Gastrocnemius medialis (tissue), 4 donors: ENCODE results near the gene TMEM43. TPM values are rescaled to one million over a fixed set of nuclear protein-coding genes. Genes with fewer than 3 reads are reported as not detected.
A peak's percentile ranks its signal among the peaks of the same experiment; 100 is the strongest.

Experiments used
- ATAC-seq, 2 donors: fragments of 150-250 bp; one replicate each; pipeline ENCODE4 v1.9.1; 2016
- DNase-seq, 2 donors: peaks; one replicate each; pipeline ENCODE4 v3.0.0-alpha.2; 2019
- H3K27ac ChIP-seq, 4 donors: fragments of 200-600 bp; sonication (generic); 1 replicate in 1 of 4; 2 replicates in 3 of 4; pipeline ENCODE4 v1.5.1; 2016 to 2018; ENCODE audit warnings: mild to moderate bottlenecking in 2 of 4, moderate library complexity in 1 of 4
- H3K27me3 ChIP-seq, 3 donors: fragments of 200-600 bp; sonication (generic) in 2 of 3; 1 replicate in 1 of 3; 2 replicates in 2 of 3; pipeline versions ENCODE4 v1.5.1 to v1.6.0; 2016 to 2019; ENCODE audit warnings: mild to moderate bottlenecking in 1 of 3, moderate library complexity in 1 of 3
- H3K36me3 ChIP-seq, 2 donors: fragments of 200-600 bp; sonication (generic) in 1 of 2; one replicate each; pipeline ENCODE4 v1.5.1; 2017 to 2018
- H3K4me1 ChIP-seq, 2 donors: fragments of 200-600 bp; sonication (generic) in 1 of 2; one replicate each; pipeline ENCODE4 v1.5.1; 2016 to 2017; ENCODE audit warnings: mild to moderate bottlenecking in 2 of 2
- H3K4me3 ChIP-seq, 4 donors: fragments of 200-600 bp; sonication (generic) in 3 of 4; 1 replicate in 1 of 4; 2 replicates in 3 of 4; pipeline ENCODE4 v1.5.1; 2016 to 2019; ENCODE audit warnings: mild to moderate bottlenecking in 2 of 4
- H3K9me3 ChIP-seq, 3 donors: fragments of 200-600 bp; sonication (generic) in 2 of 3; 1 replicate in 1 of 3; 2 replicates in 2 of 3; pipeline ENCODE4 v1.5.1; 2016 to 2019
- CTCF ChIP-seq, 5 experiments: fragments of 450-650 bp in 3 of 5; fragments of 200-600 bp in 2 of 5; sonication (generic) in 2 of 5; IDR thresholded peaks in 4 of 5; conservative IDR thresholded peaks in 1 of 5; 1 replicate in 4 of 5; 2 replicates in 1 of 5; pipeline ENCODE4 v1.5.1; 2016 to 2019; ENCODE audit warnings: antibody characterized with exemption in 5 of 5, mild to moderate bottlenecking in 3 of 5, moderate library complexity in 3 of 5
- POLR2A ChIP-seq, 2 donors: fragments of 450-650 bp; IDR thresholded peaks; one replicate each; pipeline ENCODE4 v1.6.1; 2017; ENCODE audit warnings: antibody characterized with exemption in 2 of 2, mild to moderate bottlenecking in 2 of 2, moderate library complexity in 2 of 2
- in situ Hi-C, 4 donors: fragments of 200-750 bp; cut with MboI; loops; one replicate each; pipeline versions ENCODE4 v1.15.0 to v1.8.0; 2017; ENCODE audit warnings: low sequenced_read_pairs in 4 of 4
- intact Hi-C: fragments of 100-400 bp; cut with DNase I; formaldehyde crosslinking; loops from one replicate; pipeline ENCODE4 v1.15.1; 2023; ENCODE audit warnings: low total_unique reads
- total RNA-seq, 4 donors: library from RNA; depleted of rRNA; stranded (reverse); fragments of >200 nt; gene quantifications; one replicate each; pipeline versions ENCODE4 v1.1.0 to v1.2.3, GENCODE V29; 2016

Gene TMEM43
- total RNA-seq, 4 donors from 2014 or later: 68.2 to 128 (median 78.6) TPM

- in situ Hi-C loops: loop anchor here in 1 of 4 donors (25.0 kb wide), 1 partner anchor 924 kb away; the partner anchor contains the start of gene MRPS25
- TF ChIP-seq CTCF (IDR thresholded peaks at IDR 0.05 in 4 of 5, conservative IDR thresholded peaks at IDR 0.05 in 1 of 5) (no peak), POLR2A (IDR thresholded peaks at IDR 0.05) (no peak)
- DNase-seq (peak in 1 of 2 donors; percentile 60), ATAC-seq (no peak)
- Histone ChIP-seq H3K27me3 (no peaks in the 10 kb centered on the region), H3K27ac (peak overlapping the region; percentile 89 to 97 (median 93)), H3K4me1 (peaks cover 19 to 40% of the 10 kb centered on the region in 2 donors), H3K4me3 (no peak overlapping the region), H3K9me3 (no peaks in the 10 kb centered on the region), H3K36me3 (peaks cover 0 to 84% of the 10 kb centered on the region in 2 donors)
- intact Hi-C loops: no loop called here
Observed at GRCh38 chr3:14138109-14138877, 13.4 kb downstream of the TMEM43 start.

GRCh38 chr3:14138878-14139655 is 14.2 kb downstream of the TMEM43 start:
- in situ Hi-C loops (loop anchor here in 1 of 4 donors (25.0 kb wide), 1 partner anchor 923 kb away; the partner anchor contains the start of gene MRPS25), intact Hi-C loops (no loop called here)
- peaks cover 0 to 76% of the 10 kb centered on the region in 2 donors for H3K36me3 ChIP-seq
- no peaks in the 10 kb centered on the region for H3K27me3 ChIP-seq
- no peak for ATAC-seq
- peak overlapping the region in 3 of 4 donors; percentile 13 to 97 (median 90) for H3K27ac ChIP-seq
- no peak for DNase-seq
- H3K4me1 ChIP-seq: peaks cover 26 to 47% of the 10 kb centered on the region in 2 donors
- no peak overlapping the region for H3K4me3 ChIP-seq
- TF ChIP-seq POLR2A (IDR thresholded peaks at IDR 0.05) (no peak), CTCF (IDR thresholded peaks at IDR 0.05 in 4 of 5, conservative IDR thresholded peaks at IDR 0.05 in 1 of 5) (no peak)
- H3K9me3 ChIP-seq: no peaks in the 10 kb centered on the region

- no peak for TF ChIP-seq POLR2A (IDR thresholded peaks at IDR 0.05)
- TF ChIP-seq CTCF (IDR thresholded peaks at IDR 0.05 in 4 of 5, conservative IDR thresholded peaks at IDR 0.05 in 1 of 5): no peak
- DNase-seq (no peak), ATAC-seq (no peak)
- in situ Hi-C loops: loop anchor here in 1 of 4 donors (25.0 kb wide), 1 partner anchor 923 kb away; the partner anchor contains the start of gene MRPS25
- H3K9me3 ChIP-seq: no peaks in the 10 kb centered on the region
- H3K4me3 ChIP-seq: no peak overlapping the region
- no peaks in the 10 kb centered on the region for H3K27me3 ChIP-seq
- intact Hi-C loops: no loop called here
- peak overlapping the region in 2 of 4 donors; percentile 83 to 97 for H3K27ac ChIP-seq
- H3K4me1 ChIP-seq: peaks cover 33 to 54% of the 10 kb centered on the region in 2 donors
- H3K36me3 ChIP-seq: peaks cover 0 to 69% of the 10 kb centered on the region in 2 donors
Observed at GRCh38 chr3:14139771-14140170, 14.9 kb downstream of the TMEM43 start.

GRCh38 chr3:14140668-14141067 is 15.8 kb downstream of the TMEM43 start:
- peaks cover 0 to 60% of the 10 kb centered on the region in 2 donors for H3K36me3 ChIP-seq
- DNase-seq: no peak
- no peak overlapping the region for H3K4me3 ChIP-seq
- intact Hi-C loops (no loop called here), in situ Hi-C loops (loop anchor here in 1 of 4 donors (25.0 kb wide), 1 partner anchor 922 kb away; the partner anchor contains the start of gene MRPS25)
- no peaks in the 10 kb centered on the region for H3K27me3 ChIP-seq
- peak overlapping the region in 2 of 4 donors; percentile 83 to 97 for H3K27ac ChIP-seq
- H3K9me3 ChIP-seq: no peaks in the 10 kb centered on the region
- no peak for ATAC-seq
- TF ChIP-seq CTCF (IDR thresholded peaks at IDR 0.05 in 4 of 5, conservative IDR thresholded peaks at IDR 0.05 in 1 of 5) (no peak), POLR2A (IDR thresholded peaks at IDR 0.05) (no peak)
- peaks cover 42 to 59% of the 10 kb centered on the region in 2 donors for H3K4me1 ChIP-seq
